NCI-H2196 treated with DMSO at 0.1 percent for 48 hours (cell line): ENCODE data around the gene ELK3.

Experiments used
- DNase-seq: peaks from one replicate; lab custom pipeline; 2025; ENCODE audit not compliant: unreplicated experiment; lab: John Stamatoyannopoulos, UW

The ELK3 gene

DNA sequence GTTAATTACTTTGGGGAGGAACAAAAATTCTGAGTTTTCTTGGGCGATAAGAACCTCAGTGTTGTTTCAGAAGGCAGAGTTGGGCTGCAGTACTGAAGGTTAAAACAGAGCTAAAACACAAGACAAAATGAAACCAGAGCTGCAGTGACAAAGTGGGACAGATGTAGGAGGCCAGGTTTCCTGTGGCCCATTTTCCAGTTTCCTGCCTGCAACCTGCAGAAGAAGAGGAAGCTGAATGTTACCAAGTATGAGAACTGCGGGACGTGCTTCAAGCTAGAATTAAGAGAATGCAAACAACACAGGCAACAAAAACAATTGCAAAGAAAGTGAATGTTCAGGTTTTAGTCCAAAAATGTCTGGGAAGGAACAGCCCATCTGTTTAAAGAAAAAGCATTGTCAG lies 17.8 kb downstream of the ELK3 start:
- no peak for DNase-seq

DNA sequence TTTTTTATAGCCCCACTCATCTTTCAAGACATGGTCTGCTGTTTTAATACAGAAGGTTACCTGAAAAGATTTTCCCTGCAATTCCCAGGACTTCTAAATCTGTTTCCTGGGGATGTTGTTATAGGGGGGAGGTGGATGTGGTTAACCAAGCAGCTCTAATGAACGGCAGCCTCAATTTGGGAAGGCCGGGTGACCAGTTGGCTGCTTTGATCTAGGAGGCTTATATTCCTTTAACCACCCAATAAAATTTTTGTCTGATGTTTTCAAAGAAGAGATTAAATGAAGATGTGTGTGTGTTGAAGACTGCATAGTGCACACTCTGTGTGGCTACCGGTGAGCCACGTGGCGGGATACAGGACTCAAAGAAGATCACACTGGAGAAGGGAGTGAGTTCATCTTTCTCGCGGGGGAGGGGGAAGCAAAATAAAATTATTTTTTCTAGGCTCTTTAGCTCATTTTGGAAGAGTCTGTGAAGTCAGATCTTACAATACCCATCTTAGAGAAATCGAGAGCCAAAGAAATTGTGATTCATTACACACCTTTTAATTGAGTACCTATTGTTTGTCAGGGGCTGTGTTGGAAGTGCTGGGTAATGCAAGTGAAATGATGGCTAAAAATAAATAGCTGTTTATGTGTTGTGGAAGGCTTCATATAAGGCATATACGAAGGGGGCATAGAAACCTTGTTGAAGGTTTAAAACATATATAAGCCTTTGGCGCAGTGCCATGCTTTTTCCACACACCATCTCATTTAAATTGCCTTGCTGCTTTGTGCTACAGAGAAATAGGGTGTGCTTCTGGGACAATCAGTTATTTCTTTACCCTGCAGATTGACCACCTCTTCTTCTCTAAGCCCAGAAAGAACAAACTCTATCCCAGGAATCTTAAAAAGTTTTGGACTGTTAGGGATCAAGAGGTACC lies 18.5 kb downstream of the ELK3 start:
- DNase-seq: no peak

DNA sequence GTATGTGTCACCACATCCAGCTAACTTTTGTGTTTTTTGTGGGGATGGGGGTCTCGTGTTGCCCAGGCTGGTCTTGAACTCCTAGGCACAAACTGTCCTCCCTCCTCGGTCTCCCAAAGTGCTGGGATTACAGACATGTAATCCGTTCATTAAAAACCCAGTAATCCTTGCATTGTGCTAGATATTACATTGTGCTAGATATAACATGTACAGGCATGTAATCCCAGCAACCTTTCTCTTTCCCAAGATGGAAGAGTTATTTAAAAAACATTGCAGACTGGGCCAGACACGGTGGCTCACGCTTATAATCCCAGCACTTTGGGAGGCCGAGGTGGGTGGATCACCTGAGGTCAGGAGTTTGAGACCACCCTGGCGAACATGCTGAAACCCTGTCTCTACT lies 19.7 kb downstream of the ELK3 start:
- no peak for DNase-seq

DNA sequence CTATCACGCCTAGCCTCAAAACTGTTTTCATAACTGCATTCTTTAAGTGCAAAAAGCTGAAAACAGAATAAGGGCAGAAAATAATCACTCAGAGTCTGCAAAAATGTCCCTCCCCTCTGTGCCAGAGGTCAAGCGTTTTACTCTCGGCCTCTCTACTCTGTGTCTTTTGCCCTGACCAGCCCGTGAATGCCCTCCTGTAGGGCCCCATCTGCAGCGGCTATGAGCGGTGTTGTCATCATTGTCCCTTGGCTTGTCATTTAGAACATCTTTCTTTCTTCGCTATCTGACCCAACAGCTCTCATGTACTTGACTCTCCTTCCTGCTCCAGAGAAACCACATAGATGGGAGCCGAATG lies 21.7 kb downstream of the ELK3 start:
- DNase-seq: no peak

DNA sequence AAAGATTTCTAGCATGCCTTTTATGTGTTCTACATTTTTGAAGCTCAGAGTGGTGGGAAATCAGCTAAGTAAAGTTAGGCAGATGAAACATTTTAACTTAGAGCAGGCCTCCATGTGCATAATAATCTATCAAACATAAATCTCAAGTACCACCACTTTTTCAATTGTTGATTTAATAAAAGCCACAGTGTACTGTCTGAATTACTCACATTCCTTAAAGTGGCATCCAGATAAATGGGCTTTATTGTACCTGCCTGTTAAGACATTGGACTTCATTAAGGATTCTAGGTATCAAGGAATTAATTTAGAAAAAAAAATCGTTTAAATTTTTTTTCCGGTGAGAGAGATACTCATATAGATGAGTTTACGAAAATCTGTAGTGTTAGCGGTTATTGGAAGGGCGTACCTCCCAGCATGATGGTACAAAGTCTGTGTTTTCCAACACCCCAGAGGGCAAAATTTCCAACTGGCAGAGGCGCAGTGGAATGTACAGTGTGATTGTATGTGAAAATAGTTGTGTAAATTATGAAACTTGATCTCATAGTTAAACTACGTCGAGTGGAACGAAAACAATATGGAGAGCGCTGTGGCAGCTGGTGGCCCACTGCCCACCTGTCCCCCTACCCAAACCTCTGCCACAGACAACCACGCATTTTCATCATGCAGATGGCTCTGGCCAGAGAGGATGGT lies 25.0 kb downstream of the ELK3 start:
- DNase-seq: no peak

DNA sequence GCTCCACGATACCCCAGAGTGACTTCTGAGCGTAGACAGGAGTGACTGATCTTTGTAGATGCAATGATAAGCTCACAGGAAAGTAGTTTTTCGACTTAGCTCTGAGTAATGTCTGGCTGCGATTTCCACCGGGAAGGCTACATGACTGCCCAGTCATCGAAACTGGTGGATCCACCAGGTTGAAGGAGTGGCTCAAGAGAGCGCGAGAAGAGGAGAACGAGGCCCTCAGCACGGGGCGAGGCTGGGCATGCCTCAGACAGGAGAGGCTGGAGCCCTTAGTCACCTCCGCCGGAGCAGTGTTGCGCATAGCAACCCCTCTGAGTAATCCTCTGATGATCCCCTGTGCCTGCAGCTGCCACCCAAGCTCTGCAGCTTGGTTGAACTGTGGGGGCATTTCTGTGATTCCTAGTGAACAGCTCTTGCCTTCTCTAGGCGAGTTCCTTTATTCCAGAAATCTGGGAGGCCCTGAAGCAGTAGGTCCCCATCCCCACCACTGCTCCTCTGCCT lies 25.6 kb downstream of the ELK3 start:
- peak; percentile 20 for DNase-seq

DNA sequence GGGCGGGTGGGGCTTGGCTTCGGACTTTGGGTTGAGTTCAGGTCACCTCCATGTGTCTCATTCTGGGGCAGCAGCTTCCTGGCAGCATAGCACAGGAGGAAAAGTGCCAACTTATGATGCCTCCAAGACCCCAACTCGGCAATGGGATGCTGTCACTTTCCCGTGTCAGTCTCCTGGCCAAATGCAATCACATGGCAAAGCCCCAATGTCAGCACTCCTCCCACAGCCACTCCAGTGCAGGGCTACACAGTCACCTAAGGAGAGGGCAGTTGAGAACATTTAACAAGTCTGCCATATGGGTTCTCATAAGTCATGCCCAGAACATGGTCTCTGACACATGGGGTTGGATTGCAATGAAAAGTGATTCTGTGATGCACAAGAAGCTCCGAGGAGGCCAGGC lies 26.7 kb downstream of the ELK3 start:
- no peak for DNase-seq

DNA sequence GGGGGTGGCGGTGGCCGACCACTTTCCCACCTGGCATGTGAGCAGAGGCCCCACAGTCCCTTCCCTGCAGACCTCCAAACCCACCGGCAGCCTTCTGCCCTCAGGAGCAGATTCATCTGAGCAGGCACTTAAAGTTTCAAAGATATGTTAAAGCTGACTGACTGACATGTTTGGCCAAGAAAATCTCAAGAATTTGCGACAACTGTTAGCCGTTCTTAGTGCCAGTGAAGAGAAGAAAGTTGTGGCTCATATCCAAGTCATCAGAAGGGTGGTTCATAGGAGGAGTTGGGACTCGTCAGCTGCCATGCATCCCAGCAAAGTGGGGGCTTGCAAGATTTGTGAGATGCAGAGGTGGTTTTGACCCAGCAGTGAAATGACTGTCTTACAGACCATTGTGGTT lies 27.2 kb downstream of the ELK3 start:
- DNase-seq: no peak

DNA sequence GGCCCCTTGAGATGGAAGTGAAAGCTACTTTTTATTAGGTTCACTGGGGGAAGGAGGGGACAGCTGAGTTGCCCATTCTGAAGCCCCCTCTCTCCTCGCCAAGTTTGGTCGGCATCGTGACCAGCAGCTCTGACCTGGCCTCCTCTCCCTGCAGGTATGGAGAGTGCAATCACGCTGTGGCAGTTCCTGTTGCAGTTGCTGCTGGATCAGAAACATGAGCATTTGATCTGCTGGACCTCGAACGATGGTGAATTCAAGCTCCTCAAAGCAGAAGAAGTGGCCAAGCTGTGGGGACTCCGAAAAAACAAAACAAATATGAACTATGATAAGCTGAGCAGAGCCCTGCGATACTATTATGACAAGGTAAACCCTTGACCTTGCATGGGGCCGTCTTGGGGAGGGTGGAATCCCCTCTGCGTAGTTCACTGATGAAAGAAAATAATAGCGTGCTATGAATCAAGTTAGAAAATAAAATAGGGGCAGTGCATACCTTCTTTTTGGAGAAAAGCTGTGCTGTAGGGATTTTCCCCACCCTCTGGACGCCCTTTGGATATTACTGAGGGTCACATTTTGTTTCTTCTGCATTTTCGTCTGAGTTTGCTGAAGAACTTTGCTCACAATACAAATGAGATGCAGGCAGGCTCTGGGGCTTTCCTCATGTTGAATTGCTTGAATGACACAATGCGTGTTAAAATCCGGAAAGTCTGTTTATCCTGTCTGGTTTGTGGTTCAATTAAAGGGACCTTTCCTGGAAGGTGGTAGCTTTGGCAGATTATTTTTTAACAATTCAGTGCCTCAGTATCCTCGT lies 29.4 kb downstream of the ELK3 start:
- DNase-seq: no peak

DNA sequence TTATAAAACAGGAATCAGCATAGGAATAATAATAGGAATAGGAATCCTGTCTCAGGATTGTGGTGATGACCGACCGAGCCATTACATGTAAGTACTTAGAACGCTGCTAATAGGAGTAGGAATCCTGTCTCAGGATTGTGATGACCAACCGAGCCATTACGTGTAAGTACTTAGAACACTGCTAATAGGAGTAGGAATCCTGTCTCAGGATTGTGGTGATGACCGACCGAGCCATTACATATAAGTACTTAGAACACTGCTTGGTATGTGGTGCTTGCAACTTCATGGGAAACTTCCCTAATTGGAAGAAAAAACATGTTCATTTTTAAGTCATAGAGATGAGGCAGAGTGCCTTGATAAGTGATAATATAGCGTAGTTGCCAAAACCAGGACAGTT lies 30.0 kb downstream of the ELK3 start:
- DNase-seq: no peak

DNA sequence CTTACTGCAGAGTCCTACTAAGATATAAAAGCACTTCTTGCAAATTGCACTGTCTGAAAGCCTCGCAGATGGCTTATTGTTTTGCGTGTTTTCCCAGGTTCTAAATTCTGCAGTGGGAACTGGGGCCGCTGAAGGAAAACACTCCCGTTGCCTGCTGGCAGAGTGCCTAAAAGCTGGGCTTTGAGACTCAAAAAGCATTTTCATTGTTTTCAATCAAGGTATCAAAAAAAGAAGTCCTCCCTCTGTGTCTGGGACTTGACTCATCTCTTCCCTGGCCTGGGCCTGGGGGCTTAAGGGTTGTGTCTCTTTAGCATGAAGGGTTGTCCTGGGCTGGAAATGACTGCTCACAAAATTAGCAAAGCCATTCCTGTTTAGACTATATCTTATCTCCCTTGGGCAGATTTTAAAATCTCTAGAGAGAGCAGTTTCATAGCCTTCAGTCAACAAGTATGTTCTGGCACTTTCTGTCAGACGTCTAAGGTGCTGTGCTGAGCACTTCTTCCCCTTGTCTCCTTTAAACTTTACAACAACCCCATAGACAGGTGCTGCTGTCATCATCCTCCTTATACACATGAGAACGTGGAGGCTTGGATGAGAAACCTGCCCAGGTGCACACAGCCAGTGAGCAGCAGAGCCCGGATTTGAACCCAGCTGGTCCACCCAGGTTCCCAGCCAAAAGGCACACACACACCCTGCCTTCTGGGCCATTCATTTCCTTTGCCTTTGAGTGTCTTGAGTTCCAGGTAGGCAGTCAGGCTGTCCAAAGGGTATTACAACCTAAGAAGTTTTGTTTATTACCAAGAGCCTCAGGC lies 31.1 kb downstream of the ELK3 start:
- DNase-seq: no peak

DNA sequence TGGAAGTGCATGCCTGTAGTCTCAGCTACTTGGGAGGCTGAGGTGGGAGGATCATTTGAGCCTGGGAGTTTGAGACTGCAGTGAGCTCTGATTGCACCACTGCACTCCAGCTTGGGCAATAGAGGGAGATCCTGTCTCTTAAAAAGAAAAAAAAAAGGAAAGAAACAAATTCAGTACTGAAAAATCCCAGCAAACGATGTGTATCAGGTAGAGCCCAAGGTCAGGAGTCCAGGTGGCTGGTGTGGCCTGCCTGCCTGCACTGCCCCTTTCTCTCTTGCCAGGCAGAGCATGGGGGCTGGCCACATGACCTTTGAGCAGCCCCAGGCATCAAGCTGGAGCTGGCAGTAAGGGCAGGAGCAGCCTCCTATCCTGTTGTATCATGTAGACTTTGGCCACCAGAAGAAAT lies 31.8 kb downstream of the ELK3 start:
- no peak for DNase-seq

DNA sequence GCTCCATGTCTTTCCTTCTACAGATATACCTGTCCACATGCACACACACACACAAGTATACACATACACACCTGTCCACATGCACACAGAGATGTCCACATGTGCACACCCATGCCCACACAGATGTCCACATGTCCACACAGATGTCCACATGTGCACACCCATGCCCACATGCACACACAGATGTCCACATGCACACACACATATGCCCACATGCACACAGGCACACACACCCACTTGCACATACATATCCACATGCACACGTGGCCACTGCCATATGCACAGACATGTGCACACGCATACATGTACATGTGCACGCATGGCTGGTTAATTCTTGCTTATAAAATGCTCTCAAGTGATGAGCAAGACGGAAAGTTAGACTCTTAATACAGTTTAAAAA lies 32.2 kb downstream of the ELK3 start:
- no peak for DNase-seq

DNA sequence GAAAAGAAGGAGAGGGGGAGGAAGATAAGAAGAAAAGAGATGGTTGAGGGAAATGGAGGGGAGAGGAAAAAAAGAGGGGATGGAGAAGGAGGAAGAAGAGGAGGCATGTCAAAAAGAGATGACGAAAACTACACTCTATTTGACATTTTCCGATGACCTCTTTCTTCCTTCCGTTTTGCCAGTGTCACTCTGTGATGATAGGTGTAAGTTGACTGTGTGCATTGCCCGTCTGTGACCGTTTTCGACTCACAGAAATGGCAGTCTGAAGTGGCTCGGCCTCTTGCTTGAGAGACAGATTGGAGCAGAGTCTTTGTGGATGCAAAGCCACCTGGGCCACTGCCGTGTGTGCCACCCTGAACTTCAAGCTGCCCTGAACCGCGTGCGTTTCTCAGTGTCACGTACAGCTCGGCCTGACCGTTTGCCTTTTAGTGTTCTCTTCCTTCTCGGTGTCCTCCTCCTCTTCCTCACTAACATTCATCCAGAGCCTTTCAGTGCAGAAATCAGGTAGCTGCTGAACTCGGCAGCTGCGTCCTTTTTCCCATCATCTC lies 32.7 kb downstream of the ELK3 start:
- no peak for DNase-seq

DNA sequence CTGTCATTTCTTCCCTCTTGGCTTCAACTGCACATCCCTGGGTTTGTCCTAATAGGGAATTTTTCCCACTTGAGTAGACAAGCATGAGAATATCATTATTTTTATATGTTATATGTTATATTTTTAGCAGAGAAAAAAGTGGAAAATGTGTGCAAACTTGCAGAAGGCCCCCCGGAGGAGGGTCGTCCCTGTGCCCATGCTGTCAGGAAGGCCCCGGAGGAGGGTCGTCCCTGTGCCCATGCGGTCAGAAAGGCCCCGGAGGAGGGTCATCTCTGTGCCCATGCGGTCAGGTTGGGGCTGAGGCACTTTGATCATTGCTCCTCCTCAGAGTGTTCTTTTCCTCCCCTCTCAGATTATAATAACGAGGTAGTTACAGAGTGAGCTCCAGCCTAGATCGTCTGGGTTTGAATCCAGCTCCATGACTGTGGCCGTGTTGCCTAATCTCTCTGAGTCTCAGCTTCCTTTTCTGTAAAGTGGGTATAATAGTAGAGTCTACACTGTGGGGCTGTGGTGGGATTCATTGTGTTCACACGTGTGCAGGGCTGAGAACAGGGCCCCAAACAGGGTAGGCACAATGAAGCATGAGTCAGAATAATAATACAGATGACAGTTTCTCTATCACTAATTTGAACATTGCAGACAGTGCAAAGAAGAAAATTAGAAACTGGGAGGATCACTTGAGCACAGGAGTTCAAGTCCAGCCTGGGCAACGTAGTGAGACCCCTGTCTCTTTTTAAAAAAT lies 33.4 kb downstream of the ELK3 start:
- DNase-seq: no peak

DNA sequence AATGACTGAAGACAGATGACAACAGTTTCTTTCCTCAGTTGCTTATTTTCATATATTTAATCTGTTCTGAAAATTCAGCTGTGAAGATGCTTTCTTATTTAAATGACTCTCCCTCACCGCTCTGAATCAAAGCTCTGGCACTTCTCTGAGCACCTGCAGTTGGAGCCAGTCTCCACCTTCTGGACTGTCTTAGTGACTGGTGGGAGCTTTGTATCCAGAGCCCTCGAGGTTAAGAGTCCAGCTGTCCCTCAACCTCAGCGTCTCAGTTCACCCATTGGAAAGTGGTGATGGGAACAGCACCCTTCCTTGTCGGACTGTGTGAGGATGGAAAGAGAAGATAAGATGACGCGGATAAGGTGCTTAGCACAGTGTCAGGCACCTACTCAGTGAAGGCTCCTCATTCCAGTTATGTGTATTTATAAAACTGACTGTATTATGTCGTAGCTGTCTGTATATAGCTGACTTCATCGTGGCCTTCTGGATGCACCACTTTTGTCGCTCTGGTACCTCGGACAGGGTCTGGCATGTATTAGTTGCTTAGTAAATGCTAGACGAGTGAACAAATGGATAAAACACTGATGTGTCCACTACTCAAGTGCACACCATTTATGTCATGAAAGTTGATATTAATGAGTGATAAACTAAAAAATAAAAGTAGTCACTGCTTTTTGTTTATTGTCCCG lies 34.5 kb downstream of the ELK3 start:
- DNase-seq: no peak

DNA sequence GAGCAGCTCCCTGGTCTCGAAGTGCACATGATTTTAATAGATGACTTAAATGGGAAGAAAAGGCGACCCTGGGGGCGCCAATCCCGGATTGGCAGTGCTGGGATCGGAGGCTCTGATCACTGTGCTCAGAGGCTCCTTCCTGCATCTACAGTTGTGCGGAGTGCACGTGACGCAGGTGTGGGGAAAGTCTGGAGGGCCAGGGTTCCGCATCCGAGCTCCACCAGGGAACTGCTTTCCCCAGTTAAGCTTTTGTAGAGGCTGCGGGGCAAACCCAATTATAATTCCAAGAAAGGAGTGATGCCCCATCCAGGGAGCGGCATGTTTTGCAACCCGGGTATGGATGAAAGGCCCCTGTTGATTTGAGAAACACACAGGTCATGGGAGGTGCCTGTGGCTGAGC lies 36.5 kb downstream of the ELK3 start:
- no peak for DNase-seq

DNA sequence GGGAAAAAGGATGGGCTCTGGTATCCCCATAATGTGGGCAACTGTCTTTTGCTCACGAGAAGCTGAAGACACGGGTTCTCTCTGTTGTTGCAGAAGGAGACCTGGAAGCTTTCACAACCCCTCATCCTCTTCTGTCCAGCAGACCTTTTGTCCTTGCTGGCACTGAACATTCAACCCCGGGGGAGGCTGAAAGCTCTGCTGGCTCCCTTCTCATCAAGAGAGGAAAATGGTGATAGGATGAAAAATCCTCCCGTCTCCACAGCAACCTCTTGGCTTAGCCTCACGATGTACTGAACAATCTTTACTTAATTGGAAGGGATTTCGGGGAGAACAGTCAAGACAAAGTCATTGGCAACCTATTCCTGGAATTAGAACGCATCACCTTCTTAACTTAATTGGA lies 39.0 kb downstream of the ELK3 start:
- no peak for DNase-seq

DNA sequence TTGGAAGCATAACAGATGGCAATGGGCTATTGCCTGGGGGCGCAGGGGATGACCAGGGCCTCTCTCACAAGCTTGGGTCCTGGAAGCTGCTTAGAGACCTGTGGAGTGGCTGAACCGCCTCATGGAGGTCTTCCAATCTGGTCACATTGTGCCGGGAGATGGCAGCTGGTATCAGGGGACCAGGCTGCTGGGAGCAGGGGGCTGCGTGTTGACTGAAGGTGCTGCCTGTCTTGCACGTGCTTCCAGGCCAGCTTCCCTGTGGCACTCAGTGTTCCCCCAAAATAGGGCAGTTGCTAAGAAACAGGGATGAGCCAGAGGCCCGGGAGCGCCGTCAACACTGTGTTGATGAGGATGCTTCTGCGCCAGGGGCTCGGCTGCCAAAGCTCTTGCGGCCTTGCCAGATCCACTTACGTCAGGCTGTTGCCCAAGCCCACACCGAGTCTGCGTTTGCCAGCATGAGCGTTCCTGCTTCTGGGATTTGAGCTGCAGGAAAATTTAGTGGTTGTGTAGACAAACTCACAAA lies 39.8 kb downstream of the ELK3 start:
- no peak for DNase-seq
